Measurements from ENCODE around the gene PDIA6.

PDIA6 gene

GRCh38 chr2:10760794-10761504 is 51.6 kb downstream of the PDIA6 start:
- DNase-seq: no peak

GRCh38 chr2:10759151-10759714 is 53.4 kb downstream of the PDIA6 start:
- no peak for DNase-seq

- no peak for DNase-seq
Measured at GRCh38 chr2:10757814-10758286, 54.7 kb downstream of the PDIA6 start.

GRCh38 chr2:10755621-10756020 is 57.0 kb downstream of the PDIA6 start:
- no peak for DNase-seq

- no peak for DNase-seq
Measured at GRCh38 chr2:10753876-10754275, 58.7 kb downstream of the PDIA6 start.

- no peak for DNase-seq
Measured at GRCh38 chr2:10753156-10753555, 59.4 kb downstream of the PDIA6 start.

- DNase-seq: no peak
Measured at GRCh38 chr2:10752236-10752635, 60.3 kb downstream of the PDIA6 start.

GRCh38 chr2:10750610-10751009 is 62.0 kb downstream of the PDIA6 start:
- DNase-seq: no peak

- no peak for DNase-seq
Measured at GRCh38 chr2:10742666-10743065, 69.9 kb downstream of the PDIA6 start.

GRCh38 chr2:10741139-10741538 is 71.4 kb downstream of the PDIA6 start:
- DNase-seq: no peak

- no peak for DNase-seq
Measured at GRCh38 chr2:10740226-10740625, 72.4 kb downstream of the PDIA6 start.

GRCh38 chr2:10738192-10738591 is 74.4 kb downstream of the PDIA6 start:
- no peak for DNase-seq

- no peak for DNase-seq
Measured at GRCh38 chr2:10733980-10734379, 78.6 kb downstream of the PDIA6 start.

- DNase-seq: no peak
Measured at GRCh38 chr2:10733566-10733925, 79.0 kb downstream of the PDIA6 start.

Data from activated CD4-positive, CD25-positive, alpha-beta regulatory T cell treated with anti-CD3 and anti-CD28 coated beads, Interleukin-2, amount 50 U/mL, for 72 hours (primary cell).